K562 (cell line): ENCODE measurements around the gene CCNL2. TPM values are rescaled to one million over a fixed set of nuclear protein-coding genes. Genes with fewer than 3 reads are reported as not detected.

ENCODE experiments used
- ATAC-seq: fragments of 200-7000 bp; cut with Tn5 transposase; 3 replicates; pipeline ENCODE4 v1.9.1; 2020; ENCODE audit warnings: moderate library complexity
- BruUV-seq: library from RNA; stranded (reverse); fragments of 400-500 nt; replicated peaks from 2 replicates; lab custom pipeline; 2021; lab: Mats Ljungman, UMichigan
- CTCF ChIA-PET: fragments of 300-600 bp; formaldehyde crosslinking; extraction: SDS; loops from one replicate; lab custom pipeline; 2021; ENCODE audit warnings: low intra/inter-chr PET ratio; lab: Yijun Ruan, JAX
- POLR2A ChIA-PET: fragments of 300-600, 350-650 bp; sonication (Branson Sonifier 250); formaldehyde crosslinking; extraction: SDS; loops from one replicate; lab custom pipeline; 2021; ENCODE audit warnings: antibody characterized with exemption, inconsistent platforms; lab: Yijun Ruan, JAX
- DNase-seq, 4 experiments: peaks; one replicate each; pipeline versions ENCODE4 v3.0.0 to v3.0.0-alpha.2; 2011 to 2018; ENCODE audit warnings: low spot score in 3 of 4, mixed read lengths in 3 of 4; ENCODE audit errors: extremely low read depth in 1 of 4
- FAIRE-seq: peaks from 2 replicates; lab custom pipeline; 2011; peaks lifted over from hg19 to GRCh38; lab: Jason Lieb, UNC
- H2AFZ ChIP-seq: 2 replicates; pipeline ENCODE4 v1.6.0; 2011; ENCODE audit warnings: low read depth, low read length, control low read depth, inconsistent platforms
- H3K27ac ChIP-seq: fragments of 200-600 bp; 3 replicates; pipeline ENCODE4 v1.8.0; 2011; ENCODE audit warnings: low read depth, mild to moderate bottlenecking, control low read depth, inconsistent platforms, low read length, moderate library complexity, mixed read lengths; ENCODE audit errors: extremely low read depth
- H3K27me3 ChIP-seq, 2 experiments: fragments of 300-600 bp in 1 of 2; 2 replicates in 1 of 2; 3 replicates in 1 of 2; pipeline versions ENCODE4 v1.6.0 to v1.8.0; 2011; ENCODE audit warnings: inconsistent platforms in 2 of 2, low read length in 2 of 2, mild to moderate bottlenecking in 1 of 2, mixed read lengths in 1 of 2, moderate library complexity in 1 of 2; ENCODE audit not compliant: control insufficient read depth in 2 of 2, insufficient read depth in 2 of 2
- H3K36me3 ChIP-seq: fragments of 300-600 bp; 3 replicates; pipeline ENCODE4 v1.8.0; 2011; ENCODE audit warnings: mild to moderate bottlenecking, low read length, inconsistent platforms; ENCODE audit not compliant: control insufficient read depth, insufficient read depth
- H3K4me1 ChIP-seq, 2 experiments: fragments of 200-600 bp in 1 of 2; replicated peaks in 1 of 2; 2 replicates in 1 of 2; 3 replicates in 1 of 2; pipeline versions ENCODE4 v1.5.1 to v1.8.0; 2011; ENCODE audit warnings: inconsistent platforms in 2 of 2, low read length in 2 of 2, mild to moderate bottlenecking in 1 of 2, mixed read lengths in 1 of 2, moderate library complexity in 1 of 2; ENCODE audit not compliant: control insufficient read depth in 2 of 2, insufficient read depth in 2 of 2
- H3K4me2 ChIP-seq: 2 replicates; pipeline ENCODE4 v1.6.1; 2011; ENCODE audit warnings: low read length, control low read depth, inconsistent platforms, mixed read lengths; ENCODE audit not compliant: insufficient read depth
- H3K4me3 ChIP-seq: fragments of 200-600 bp; sonication (generic), shearing (Covaris generic); 2 replicates; pipeline ENCODE4 v1.5.1; 2016; ENCODE audit warnings: control low read depth, inconsistent platforms
- H3K79me2 ChIP-seq: fragments of 200-600 bp; 3 replicates; pipeline ENCODE4 v1.8.0; 2011; ENCODE audit warnings: low read length, inconsistent platforms; ENCODE audit not compliant: control insufficient read depth, insufficient read depth
- H3K9ac ChIP-seq, 2 experiments: 2 replicates each; pipeline versions ENCODE4 v1.6.0 to v1.6.1; 2011; ENCODE audit warnings: low read depth in 2 of 2, low read length in 2 of 2, control low read depth in 1 of 2, inconsistent platforms in 1 of 2, mild to moderate bottlenecking in 1 of 2, mixed read lengths in 1 of 2; ENCODE audit not compliant: insufficient read depth in 1 of 2
- H3K9me1 ChIP-seq: one replicate; pipeline ENCODE4 v1.6.0; 2011; ENCODE audit warnings: inconsistent platforms, mild to moderate bottlenecking, low read length, moderate library complexity; ENCODE audit not compliant: control insufficient read depth, insufficient read depth
- H3K9me3 ChIP-seq: replicated peaks from 2 replicates; pipeline ENCODE4 v1.5.1; 2011; ENCODE audit warnings: low read depth, low read length, inconsistent platforms; ENCODE audit not compliant: control insufficient read depth, insufficient read depth
- H4K20me1 ChIP-seq: replicated peaks from 2 replicates; pipeline ENCODE4 v1.6.1; 2011; ENCODE audit warnings: low read length, inconsistent platforms, mixed read lengths; ENCODE audit not compliant: control insufficient read depth, insufficient read depth
- CCNT2 ChIP-seq: IDR thresholded peaks from 2 replicates; pipeline ENCODE4 v1.6.1; 2011; ENCODE audit warnings: borderline replicate concordance, low read depth, mild to moderate bottlenecking, moderate library complexity, mixed read lengths, low read length; ENCODE audit not compliant: insufficient read length; ENCODE audit errors: extremely low read depth
- DPF2 ChIP-seq: fragments of 450-650 bp; IDR thresholded peaks from 2 replicates; pipeline ENCODE4 v1.6.1; 2016
- FOXJ3 ChIP-seq: sonication (generic); formaldehyde crosslinking; IDR thresholded peaks from 2 replicates; pipeline ENCODE4 v1.4.0; 2020; ENCODE audit warnings: mild to moderate bottlenecking, missing genetic modification reagents
- KLF1 ChIP-seq: fragments of 450-650 bp; IDR thresholded peaks from 2 replicates; pipeline ENCODE4 v1.6.1; 2016; ENCODE audit warnings: missing genetic modification characterization, missing compliant biosample characterization
- MAFK ChIP-seq: IDR thresholded peaks from 2 replicates; pipeline ENCODE4 v1.6.1; 2011; ENCODE audit warnings: low read length, improper control_type of control experiment
- PCBP1 ChIP-seq: fragments of 200-400 bp; formaldehyde crosslinking; IDR thresholded peaks from 2 replicates; pipeline ENCODE4 v1.6.1; 2018; ENCODE audit warnings: mild to moderate bottlenecking, low read depth, low read length; ENCODE audit not compliant: poor library complexity, severe bottlenecking
- STAG1 ChIP-seq: sonication (generic); formaldehyde crosslinking; IDR thresholded peaks from 2 replicates; pipeline ENCODE4 v1.5.0; 2020; ENCODE audit warnings: missing genetic modification reagents, borderline replicate concordance
- ZNF174 ChIP-seq: fragments of 250-450 bp; sonication (Bioruptor Pico); IDR thresholded peaks from 2 replicates; pipeline ENCODE4 v1.4.0; 2020; ENCODE audit warnings: mild to moderate bottlenecking
- ZNF224 ChIP-seq: sonication (generic); formaldehyde crosslinking; IDR thresholded peaks from 2 replicates; pipeline ENCODE4 v1.8.0; 2022; ENCODE audit warnings: mild to moderate bottlenecking, missing genetic modification reagents
- ZNF707 ChIP-seq: fragments of 250-450 bp; sonication (Bioruptor Pico); conservative IDR thresholded peaks from 2 replicates; pipeline ENCODE4 v1.8.0; 2022; ENCODE audit warnings: inconsistent platforms, mild to moderate bottlenecking, moderate library complexity
- WGBS: fragments of 100-300 bp; shearing (Covaris generic); methylation state at CpG from one replicate; pipeline ENCODE4 v1.1.6; 2016; ENCODE audit warnings: low coverage, mixed read lengths; ENCODE audit not compliant: insufficient coverage; ENCODE audit errors: missing lambda C conversion rate; 5-methylcytosine and 5-hydroxymethylcytosine counted together
- in situ Hi-C: fragments of 300-500 bp; cut with MboI; formaldehyde crosslinking; loops from 4 replicates; pipeline ENCODE4 v1.15.0; 2018; ENCODE audit warnings: inconsistent platforms, mixed read lengths
- intact Hi-C: fragments of 100-400 bp; cut with micrococcal nuclease; formaldehyde crosslinking; loops from 2 replicates; pipeline ENCODE4 v1.14.2; 2022
- polyA plus RNA-seq, 8 experiments: library from polyadenylated mRNA; depleted of rRNA in 4 of 8; stranded (reverse) in 5 of 8; unstranded in 3 of 8; fragments of >200 nt; fragmentation: Nextera tagmentation in 2 of 8; fragmentation: Illumina TruSeq in 1 of 8; extraction: Ambion mirVana in 2 of 8; extraction: Trizol in 1 of 8; gene quantifications; 2 replicates each; pipeline versions ENCODE4 v1.2.1 to v1.2.3, GENCODE V29; 2011 to 2014; ENCODE audit warnings: inconsistent platforms in 1 of 8, missing spikeins in 1 of 8
- total RNA-seq, 7 experiments: library from RNA; depleted of rRNA in 6 of 7; stranded (reverse); fragments of >200 nt in 6 of 7; fragmentation: Illumina TruSeq in 2 of 7; extraction: Trizol in 2 of 7; gene quantifications; 2 replicates each; pipeline versions ENCODE4 v1.2.1 to v1.2.3, GENCODE V29; 2011 to 2021; ENCODE audit warnings: low replicate concordance in 1 of 7
- TF ChIP-seq, protein P1 (sequence below): IDR thresholded peaks from 2 replicates; pipeline ENCODE4 v1.6.1; 2012; ENCODE audit warnings: low read depth, low read length, improper control_type of control experiment, borderline replicate concordance
- TF ChIP-seq, protein P2 (sequence below): fragments of 250-450 bp; sonication (Bioruptor Pico); IDR thresholded peaks from 2 replicates; pipeline ENCODE4 v1.4.0; 2020; ENCODE audit warnings: mild to moderate bottlenecking, moderate library complexity

Gene CCNL2
- total and polyA plus RNA-seq, 9 of the 15 experiments (the other 6 are each of a cell fraction or from before 2014, with no cell fraction given): 2.8 to 287 (median 94.5) TPM

DNA sequence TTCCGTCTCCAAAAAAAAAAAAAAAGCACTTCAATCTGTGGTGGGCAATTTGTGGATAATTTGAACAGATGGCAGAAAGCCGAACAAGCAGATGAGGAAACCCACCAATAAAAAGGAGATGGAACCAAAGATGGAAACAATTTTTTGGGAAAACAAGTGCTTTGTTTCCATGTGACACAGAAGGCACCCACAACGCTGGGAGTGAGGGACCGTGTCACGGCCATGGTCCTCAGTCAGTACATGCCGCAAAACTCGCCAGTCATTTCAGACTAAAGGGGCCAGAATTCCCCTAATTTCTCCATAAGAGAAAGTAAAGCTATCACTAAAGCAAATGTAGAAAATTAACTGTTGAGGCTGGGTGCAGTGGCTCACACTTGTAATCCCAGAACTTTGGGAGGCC, 5.0 kb downstream of the CCNL2 start:
- FAIRE-seq (no peak), ATAC-seq (no peak), DNase-seq (no peak)
- WGBS: 90% methylated on average over 7 of the region's 7 CpGs
- no peaks in the 10 kb centered on the region for H3K27me3 ChIP-seq
- H3K9me1 ChIP-seq: no peaks in the 10 kb centered on the region
- no peak overlapping the region for H2AFZ ChIP-seq
- H3K4me2 ChIP-seq: no peak overlapping the region
- ChIA-PET CTCF (no interaction called here), POLR2A (no interaction called here)
- in situ Hi-C loops (no loop called here), intact Hi-C loops (loop anchor here (10.0 kb wide), 1 partner anchor 121 kb away; the partner anchor contains the start of gene ATAD3A)
- H4K20me1 ChIP-seq: no peaks in the 10 kb centered on the region
- no peak overlapping the region for H3K9ac ChIP-seq
- H3K36me3 ChIP-seq: peaks cover 86% of the 10 kb centered on the region
- no peak overlapping the region for H3K27ac ChIP-seq
- peaks cover 16 to 20% of the 10 kb centered on the region in 2 experiments for H3K4me1 ChIP-seq
- H3K4me3 ChIP-seq: no peak overlapping the region
- H3K9me3 ChIP-seq: no peaks in the 10 kb centered on the region
- H3K79me2 ChIP-seq: peaks cover 56% of the 10 kb centered on the region
- BruUV-seq: no TSS peak
- TF ChIP-seq CCNT2: no peak
- TF ChIP-seq, protein P1, sequence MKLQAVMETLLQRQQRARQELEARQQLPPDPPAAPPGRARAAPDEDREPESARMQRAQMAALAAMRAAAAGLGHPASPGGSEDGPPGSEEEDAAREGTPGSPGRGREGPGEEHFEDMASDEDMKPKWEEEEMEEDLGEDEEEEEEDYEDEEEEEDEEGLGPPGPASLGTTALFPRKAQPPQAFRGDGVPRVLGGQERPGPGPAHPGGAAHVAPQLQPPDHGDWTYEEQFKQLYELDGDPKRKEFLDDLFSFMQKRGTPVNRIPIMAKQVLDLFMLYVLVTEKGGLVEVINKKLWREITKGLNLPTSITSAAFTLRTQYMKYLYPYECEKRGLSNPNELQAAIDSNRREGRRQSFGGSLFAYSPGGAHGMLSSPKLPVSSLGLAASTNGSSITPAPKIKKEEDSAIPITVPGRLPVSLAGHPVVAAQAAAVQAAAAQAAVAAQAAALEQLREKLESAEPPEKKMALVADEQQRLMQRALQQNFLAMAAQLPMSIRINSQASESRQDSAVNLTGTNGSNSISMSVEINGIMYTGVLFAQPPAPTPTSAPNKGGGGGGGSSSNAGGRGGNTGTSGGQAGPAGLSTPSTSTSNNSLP: no peak
- no peak for TF ChIP-seq KLF1 (tag)
- no peak for TF ChIP-seq ZNF174 (CRISPR knock-in tag)
- TF ChIP-seq ZNF224 (CRISPR knock-in tag): no peak
- TF ChIP-seq MAFK: no peak
- no peak for TF ChIP-seq PCBP1
- TF ChIP-seq DPF2: no peak
- no peak for TF ChIP-seq STAG1 (CRISPR knock-in tag)
- no peak for TF ChIP-seq FOXJ3 (CRISPR knock-in tag)
- no peak for TF ChIP-seq ZNF707 (CRISPR knock-in tag)
- TF ChIP-seq, protein P2, sequence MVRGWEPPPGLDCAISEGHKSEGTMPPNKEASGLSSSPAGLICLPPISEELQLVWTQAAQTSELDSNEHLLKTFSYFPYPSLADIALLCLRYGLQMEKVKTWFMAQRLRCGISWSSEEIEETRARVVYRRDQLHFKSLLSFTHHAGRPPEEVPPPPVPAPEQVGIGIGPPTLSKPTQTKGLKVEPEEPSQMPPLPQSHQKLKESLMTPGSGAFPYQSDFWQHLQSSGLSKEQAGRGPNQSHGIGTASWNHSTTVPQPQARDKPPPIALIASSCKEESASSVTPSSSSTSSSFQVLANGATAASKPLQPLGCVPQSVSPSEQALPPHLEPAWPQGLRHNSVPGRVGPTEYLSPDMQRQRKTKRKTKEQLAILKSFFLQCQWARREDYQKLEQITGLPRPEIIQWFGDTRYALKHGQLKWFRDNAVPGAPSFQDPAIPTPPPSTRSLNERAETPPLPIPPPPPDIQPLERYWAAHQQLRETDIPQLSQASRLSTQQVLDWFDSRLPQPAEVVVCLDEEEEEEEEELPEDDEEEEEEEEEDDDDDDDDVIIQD (CRISPR knock-in tag): no peak
